GM19043 (cell line): ENCODE results near the gene FAM107B.
"Not testable (repeated sequence)": the region's sequence is repeated elsewhere in the genome, so short reads cannot be mapped to it uniquely, and the experiment has no call there.

Source experiments
- ATAC-seq: cut with Tn5 transposase; IDR thresholded peaks from one replicate; pipeline ENCODE4 v1.9.1; 2021; ENCODE audit warnings: low read depth; ENCODE audit not compliant: unreplicated experiment

Gene FAM107B

DNA sequence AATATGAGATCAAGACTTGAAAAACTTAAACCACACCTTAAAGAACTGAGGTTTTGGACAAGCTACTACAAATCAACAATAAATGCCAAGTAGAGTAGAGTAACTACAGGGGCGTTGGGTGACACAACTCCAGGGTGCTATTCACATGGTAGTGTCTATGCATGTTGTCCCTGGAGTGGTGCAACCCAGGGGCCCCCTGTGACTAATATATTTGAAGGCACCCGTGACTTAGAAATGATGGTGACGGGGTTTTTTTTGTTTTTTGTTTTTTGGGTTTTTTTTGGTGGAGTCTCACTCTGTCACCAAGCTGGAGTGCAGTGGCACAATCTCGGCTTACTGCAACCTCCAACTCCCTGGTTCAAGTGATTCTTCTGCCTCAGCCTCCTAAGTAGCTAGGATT, 106.9 kb downstream of the FAM107B start:
- ATAC-seq: no peak

DNA sequence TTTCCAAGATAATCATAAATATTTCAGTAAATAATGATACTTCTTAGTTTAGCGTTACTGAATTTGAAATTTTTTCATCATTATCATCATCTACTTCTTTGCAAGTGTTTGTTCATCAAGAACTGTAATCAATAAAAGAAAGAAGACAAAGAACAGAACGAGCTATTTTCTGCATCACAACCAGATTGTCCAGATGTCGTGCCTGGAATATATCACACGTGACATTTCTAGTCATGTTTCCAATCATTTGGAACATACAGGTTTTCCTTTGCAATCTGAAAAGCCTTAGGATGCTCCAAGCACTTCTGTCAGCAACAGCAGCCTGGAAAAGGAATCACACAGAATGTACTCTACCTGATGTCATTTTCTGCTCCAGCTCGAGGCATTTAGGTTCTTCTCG, 107.4 kb downstream of the FAM107B start:
- no peak for ATAC-seq

DNA sequence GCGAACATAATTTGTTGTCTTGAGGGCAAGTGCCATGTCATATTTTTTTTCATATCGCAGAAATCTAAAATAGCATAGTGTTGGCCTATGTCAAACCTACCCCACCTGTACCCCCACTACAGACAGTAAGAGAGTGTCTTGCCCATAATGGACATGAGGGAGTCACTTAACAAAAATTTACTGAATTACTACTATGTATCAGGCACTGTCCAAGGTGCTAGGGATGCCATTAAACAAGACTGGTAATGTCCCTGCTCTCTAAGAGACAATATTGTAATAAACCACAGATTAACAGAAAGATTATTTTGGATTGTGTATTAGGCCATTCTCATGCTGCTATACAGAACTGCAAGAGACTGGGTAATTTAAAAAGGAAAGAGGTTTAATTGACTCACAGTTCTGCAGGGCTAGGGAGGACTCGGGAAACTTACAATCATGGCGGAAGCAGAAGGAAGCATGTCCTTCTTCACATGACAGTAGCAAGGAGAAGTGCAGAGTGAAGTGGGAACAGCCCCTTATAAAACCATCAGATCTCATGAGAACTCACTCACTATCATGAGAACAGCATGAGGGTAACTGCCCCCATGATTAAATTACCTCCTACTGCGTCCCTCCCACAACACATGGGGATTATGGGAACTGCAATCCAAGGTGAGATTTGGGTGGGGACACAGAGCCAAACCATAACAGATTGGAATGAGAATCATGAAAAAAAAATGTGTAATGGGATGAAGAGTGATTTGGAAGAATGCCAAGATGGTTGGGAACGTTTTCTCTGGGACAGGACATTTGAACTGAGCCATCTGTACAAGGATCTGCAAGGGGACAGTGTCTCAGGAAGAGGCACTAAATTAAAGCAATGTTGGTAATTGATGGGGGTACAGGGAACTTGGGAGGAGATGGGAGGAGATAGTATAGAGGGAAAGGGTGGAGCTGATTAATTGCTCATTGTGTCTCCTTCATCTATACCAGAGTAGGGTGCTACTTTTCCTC, 108.5 kb downstream of the FAM107B start:
- ATAC-seq: no peak

DNA sequence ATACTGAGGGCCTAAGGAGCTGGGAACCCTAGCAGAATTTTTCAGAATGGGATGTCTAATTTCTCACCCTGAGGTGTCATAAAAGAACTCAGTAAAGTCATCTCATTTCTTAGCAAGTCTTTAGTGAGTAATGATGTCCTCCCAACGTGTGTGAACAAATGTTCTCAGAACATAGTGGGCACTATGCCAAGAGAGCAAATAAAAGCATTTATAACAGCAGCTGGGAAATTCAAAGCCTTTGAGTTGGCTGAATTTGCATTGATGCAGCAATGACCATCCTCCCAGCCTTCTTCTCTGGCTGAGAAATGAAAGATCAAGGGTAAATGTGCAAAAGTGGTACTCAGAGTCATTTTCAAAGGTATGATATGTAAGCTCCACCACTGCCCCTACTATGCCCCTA, 109.4 kb downstream of the FAM107B start:
- ATAC-seq: no peak

DNA sequence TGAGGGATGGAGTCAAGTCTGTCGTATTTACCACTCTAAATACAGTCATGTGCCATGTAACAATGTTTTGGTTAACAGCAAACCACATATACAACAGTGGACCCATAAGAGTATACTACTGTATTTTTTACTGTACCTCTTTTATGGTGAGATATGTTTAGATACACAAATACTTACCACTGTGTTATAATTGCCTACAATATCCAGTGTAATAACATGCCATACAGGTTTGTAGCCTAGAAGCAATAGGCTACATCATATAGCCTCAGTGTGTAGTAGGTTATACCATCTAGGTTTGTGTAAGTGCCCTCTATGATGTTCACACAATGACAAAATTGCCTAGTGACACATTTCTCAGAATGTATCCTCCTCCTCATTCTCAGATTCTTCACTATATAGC, 110.4 kb downstream of the FAM107B start:
- no peak for ATAC-seq

DNA sequence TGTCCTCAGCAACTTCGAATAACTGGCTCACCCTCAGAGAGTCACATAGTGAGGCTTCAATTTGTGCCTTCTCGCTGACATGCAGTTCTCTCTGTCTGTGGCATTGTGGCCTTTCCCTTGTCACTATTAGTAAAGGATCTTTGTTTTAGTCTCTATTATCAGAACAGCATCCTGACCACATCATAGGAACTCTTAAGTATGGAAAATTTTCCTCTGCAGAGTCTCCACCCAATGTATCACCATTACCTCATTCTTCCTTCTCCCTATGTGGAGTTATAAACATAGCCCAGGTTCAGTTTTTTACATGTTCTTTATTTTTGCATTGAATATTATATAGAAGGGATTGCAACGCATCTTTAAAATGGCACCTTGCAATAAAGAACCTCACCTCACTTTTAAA, 112.9 kb downstream of the FAM107B start:
- ATAC-seq: no peak

DNA sequence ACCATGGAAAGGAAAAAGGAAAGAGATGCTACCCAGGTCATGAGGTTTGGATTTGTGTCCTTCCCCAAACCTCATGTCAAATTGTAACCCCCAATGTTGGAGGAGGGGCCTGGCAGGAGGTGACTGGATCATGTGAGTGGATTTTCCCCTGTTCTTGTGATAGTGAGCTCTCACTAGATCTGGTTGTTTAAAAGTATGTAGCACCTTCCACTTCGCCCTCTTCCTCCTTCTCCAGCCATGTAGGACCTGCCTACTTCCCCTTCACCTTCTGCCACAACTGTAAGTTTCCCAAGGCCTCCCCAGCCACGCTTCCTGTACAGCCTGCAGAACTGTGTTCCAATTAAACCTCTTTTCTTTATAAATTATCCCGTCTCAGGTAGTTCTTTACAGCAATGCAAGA, 113.9 kb downstream of the FAM107B start:
- ATAC-seq: no peak

DNA sequence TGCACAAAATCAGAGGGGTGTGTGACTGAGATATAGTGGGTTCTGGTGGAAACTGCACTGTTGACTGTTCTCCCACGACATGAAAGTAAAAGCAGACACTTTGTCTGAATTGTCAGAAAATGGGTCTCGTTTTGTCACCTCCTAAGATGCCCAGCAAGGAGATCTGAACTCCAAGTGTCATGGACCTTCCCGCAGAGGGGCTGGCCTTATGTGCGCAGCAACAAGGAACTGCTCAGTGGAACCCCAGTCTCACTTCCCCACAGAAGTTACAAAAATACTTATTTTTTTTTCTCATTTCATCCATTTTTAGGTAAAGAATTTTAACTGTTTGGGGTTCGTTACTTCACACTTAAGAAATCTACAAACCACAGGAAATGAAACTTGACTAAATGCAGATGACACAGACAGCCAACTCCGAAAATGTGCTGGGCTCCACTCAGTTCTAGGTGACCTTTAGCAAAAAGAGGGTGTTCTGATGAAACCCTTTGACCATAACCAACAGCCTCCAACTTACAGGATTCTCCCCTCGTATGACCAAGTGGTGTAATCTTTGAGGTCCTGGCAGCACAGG, 115.0 kb downstream of the FAM107B start:
- peak; percentile 77 for ATAC-seq

DNA sequence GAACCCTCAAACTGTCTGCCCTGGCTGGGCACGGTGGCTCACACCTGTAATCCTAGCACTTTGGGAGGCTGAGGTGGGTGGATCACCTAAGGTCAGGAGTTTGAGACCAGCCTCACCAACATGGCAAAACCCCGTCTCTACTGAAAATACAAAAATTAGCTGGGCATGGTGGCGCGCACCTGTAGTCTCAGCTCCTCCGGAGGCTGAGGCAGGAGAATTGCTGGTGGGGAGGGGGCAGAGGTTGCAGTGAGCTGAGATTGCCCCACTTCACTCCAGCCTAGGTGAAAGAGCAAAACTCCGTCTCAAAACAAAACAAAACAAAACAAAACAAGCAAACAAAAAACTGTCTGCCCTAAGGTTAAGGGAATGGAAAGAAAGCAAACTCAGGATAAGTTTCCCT, 115.6 kb downstream of the FAM107B start:
- ATAC-seq: not testable (repeated sequence)

DNA sequence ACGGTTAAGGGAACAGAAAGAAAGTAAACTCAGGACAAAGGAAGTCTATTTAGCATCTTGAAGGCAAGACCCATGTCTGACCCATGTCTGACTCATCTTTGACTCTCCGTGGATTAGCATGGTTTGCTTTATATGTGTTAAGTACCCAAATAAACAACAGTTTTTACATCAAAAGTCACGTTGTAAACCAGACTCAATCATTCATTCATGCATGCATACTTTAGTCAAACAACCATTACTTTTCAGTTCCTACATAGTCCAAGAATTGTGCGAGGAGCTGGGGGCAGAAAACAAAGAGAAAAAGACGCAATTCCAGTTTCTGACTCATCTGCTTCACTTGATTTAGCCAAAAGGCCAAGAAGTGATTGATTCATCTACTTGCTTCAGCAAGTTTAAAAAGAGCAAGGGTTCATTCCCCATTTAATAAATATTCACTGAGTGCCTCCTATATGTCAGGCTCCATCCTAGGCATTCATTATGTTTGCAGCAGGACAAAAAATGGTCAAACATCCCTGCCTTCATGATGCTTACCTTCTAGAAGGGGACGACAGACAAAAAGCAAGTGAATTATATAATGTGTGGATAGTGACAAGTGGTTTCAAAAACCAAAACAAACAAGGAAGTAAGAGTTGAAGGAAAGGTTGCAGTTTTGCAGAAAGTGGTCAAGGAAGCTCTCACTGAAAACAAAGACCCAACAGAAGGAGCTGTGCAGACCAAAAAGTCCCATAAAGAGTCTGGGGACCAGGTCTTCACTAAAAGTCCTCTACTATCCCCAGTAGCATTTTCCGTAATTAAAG, 116.2 kb downstream of the FAM107B start:
- peak; percentile 26 for ATAC-seq

DNA sequence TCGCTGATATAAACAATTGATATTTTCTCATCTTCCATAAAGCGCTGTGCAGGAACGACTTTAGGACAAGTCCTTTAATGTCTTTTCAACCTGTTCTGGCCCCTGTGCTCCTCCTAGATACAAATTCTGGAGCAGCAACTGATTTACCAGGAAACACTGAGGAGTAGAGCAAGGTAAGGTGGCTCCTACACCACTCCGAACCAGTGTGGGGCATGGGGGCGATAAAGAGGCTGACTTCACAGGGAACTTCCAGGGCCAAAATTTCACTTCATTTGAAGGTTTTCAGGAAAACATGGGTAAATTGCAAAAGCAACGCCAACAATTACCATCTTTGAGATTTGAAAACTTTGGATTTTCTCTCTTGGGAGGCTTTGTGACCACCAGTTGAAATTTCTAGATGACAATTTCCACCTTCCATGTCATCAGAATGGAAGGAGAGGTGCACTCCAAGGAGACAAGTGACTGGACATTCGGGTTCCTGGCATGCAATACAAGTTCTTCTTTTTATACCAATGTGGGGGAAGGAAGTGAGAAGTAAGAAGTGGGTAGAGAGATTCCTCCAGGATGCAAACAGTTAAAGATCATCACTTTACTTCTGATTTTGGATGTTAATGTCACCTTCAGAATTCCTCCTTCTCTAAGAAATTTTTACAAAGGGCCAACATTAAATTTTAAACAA, 118.5 kb downstream of the FAM107B start:
- ATAC-seq: no peak

DNA sequence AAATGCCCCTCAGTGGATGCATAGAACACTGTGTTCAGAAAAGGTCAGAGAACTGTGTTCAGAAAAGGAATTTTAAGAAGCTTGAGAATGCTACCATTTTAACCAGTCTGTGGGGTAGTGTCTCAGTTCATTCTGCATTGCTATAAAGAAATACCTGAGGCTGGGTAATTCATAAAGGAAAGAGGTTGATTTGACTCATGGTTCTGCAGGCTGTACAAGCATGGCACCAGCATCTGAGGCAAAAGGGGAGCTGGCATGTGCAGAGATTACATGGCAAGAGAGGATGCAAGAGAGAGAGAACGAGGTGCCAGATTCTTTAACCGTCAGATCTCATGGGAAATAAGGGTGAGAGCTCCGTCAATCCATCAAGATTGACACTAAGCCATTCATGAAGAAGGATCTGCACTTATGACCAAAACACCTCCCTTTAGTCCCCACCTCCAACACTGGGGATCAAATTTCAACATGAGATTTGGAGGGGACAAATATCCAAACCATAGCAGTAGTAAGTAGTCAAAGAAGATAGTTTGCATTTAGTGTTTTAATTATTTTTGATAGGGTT, 119.8 kb downstream of the FAM107B start:
- ATAC-seq: no peak

DNA sequence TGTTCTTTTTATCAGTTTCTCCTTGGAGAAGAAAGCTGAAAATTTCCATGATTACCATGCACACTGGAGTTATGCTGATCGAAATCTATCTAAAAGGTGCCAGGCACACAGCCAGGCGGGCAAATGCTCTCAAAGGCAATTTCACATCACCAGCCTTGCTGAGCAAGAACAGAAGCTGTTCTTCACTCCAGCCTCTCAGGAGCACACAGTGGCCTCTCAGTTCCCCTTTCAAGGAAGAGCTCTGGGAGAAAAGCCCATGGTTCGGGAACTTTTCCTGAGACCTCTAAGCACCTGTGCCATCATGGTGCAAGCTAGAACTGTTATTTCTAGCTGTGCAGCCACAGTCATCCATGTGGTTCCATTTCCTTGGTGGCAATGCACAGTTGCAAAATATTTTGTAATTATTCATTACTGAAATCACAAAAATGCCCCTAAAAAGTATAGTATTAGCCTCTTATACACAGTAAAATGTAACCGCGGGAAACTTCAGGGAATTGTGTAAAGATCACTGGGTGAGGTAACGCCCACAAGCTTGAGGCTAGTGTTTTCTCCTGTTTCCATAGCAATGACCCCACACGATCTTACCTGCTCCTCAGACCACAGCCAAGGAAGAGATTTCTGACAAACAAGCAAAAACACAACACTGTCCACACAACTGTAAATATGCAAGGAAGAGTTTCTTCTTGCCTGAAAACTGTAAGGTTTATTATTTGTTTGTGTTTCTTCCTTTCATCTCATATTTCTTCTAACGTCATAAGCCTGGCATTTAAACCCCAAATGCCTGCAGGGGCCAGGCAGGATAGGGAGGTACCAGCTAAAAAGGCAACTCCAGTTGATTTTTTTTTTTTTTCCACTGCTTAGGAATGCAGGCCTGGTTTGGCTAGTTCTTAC, 121.2 kb downstream of the FAM107B start:
- no peak for ATAC-seq

DNA sequence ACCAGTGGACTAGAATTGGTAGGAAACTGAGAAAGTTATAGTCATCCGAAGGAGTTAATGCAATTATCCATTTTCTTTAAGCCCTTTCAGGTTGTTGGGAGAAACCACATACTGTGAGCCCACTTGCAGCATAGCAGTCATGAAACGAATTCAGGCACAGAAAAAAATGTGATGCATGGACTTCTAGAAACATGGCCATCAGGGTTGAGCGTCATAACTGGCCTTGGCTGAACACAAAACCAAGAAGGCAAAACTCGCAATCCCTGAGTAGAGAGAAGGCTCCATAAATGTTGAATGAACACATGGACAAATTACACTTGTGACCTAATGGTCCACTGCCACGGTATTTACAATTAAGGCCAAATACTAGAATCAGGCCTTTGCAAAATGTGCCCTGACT, 121.9 kb downstream of the FAM107B start:
- ATAC-seq: no peak

DNA sequence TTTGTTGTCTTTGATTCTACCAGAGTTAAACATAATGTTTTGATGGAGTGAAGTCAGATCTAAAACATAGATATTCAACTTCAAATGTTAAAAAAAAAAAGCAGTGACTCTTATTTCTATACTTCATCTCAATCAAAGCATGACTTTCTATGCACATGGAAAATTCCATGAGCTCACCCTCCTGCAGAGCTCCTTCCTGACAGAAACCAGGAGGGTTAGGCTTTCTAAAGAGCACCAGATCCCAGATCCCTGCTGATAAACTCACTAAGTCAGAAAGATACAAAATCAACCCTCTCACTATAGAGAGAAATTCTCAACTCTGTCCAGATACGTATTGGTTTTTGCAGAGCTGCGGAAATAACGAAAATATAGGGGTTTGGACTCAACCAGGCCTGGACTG, 122.6 kb downstream of the FAM107B start:
- no peak for ATAC-seq

DNA sequence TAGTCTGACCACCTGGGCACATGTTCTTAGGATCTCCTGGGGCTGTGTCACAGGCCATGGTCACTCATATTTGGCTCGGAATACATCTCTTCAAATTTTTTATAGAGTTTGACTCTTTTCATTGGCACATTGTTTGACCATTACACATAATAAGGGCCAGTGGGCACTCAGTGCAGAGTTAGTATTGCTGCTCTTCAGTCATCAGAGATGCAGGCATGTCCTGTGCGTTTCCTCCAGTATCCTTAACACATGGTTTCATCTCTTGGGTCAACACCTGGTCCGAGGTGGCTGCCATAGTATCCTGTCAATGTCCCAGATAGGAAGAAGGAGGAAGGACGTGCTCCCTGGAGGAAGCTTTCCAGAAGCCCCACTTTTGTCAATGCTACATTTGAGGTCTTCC, 125.0 kb downstream of the FAM107B start:
- no peak for ATAC-seq

DNA sequence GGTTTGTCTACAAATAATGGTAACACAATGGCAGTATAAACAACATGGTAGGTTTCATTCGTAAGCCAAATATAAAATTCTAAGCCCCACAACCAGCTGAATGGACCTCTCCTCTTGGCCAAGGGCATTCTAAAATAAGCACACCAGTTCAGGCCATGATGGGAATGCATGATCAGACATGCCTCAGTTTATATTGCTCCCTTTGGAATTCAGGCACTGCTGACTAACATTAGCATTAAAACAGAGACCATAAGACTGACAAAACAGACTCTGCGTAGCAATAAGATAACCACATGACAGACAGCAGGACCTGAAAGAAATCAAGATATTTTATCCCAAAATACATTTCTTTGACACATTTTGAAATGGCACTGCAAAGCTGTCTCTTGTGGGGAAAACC, 125.8 kb downstream of the FAM107B start:
- no peak for ATAC-seq

DNA sequence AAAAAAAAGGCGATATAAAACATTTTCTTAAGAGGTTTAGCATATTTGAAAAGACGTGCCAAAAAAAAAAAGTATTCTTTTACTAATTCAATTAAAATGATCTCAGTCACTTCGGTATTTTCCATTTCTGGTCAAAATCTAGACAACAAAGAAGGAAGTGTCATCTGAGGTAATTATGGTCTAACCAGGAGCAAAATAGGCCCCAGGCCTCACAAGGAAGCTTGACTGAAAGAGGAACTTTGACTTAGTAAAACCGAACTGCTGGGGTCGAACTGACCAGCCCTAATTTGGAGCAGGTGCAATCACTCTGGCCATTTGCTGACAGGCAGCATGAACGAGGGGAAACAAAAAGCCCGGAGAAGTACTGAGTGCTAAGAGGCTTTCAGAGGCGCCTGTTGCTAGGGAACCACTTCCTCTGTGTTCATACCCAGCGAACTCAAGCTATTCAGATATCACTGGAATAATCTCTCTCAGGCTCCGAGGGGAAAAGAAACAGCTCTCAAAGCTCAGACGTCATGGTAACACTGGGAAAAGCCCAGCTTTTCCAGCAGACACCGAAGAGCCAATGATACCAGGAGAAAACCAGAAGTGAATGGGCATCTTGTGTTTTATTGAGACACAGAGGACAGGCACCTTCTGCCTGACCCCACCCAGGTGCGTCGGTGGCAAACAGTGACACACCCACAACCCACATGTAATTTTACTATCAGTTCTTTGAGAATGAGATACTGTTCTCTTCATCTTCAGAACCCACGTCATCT, 126.5 kb downstream of the FAM107B start:
- ATAC-seq: peak; percentile 96
